ENCODE measurements around the gene MFAP5. TPM values are rescaled to one million over a fixed set of nuclear protein-coding genes. Genes with fewer than 3 reads are reported as not detected.
"Not testable (repeated sequence)": the region's sequence is repeated elsewhere in the genome, so short reads cannot be mapped to it uniquely, and the experiment has no call there.

Gene MFAP5
- total RNA-seq, 1 donor from 2014 or later = 6.6 TPM

DNA sequence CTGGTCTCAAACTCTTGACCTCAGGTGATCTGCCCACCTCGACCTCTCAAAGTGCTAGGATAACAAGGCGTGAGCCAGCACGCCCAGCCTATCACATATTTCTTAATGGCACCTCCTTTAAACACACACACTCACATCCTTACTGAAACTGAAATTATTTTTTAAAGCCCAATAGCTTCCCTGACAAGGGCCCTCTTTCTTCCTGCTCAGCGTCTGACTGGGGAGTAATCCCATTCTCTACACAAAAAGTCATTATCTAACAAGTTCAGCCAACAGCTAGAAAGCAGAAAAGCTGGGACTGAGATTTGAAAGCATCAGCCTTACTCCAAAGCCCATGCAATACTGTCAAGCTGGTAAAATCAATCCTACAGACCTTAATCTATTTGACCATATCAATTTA is 40.0 kb downstream of the MFAP5 start:
- no peak for FAIRE-seq
- DNase-seq (ENCODE audit: low read depth) = no peak
- TF ChIP-seq, protein P1, sequence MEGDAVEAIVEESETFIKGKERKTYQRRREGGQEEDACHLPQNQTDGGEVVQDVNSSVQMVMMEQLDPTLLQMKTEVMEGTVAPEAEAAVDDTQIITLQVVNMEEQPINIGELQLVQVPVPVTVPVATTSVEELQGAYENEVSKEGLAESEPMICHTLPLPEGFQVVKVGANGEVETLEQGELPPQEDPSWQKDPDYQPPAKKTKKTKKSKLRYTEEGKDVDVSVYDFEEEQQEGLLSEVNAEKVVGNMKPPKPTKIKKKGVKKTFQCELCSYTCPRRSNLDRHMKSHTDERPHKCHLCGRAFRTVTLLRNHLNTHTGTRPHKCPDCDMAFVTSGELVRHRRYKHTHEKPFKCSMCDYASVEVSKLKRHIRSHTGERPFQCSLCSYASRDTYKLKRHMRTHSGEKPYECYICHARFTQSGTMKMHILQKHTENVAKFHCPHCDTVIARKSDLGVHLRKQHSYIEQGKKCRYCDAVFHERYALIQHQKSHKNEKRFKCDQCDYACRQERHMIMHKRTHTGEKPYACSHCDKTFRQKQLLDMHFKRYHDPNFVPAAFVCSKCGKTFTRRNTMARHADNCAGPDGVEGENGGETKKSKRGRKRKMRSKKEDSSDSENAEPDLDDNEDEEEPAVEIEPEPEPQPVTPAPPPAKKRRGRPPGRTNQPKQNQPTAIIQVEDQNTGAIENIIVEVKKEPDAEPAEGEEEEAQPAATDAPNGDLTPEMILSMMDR (IDR thresholded peaks at IDR 0.05; ENCODE audit: insufficient read depth, low read length, severe bottlenecking) = no peak
- Histone ChIP-seq H3K36me3 (ENCODE audit: control insufficient read depth, insufficient read depth, low read length) (no peaks in the 10 kb centered on the region), H3K4me3 (ENCODE audit: low read depth, low read length) (no peak overlapping the region), H3K27me3 (ENCODE audit: control insufficient read depth, insufficient read depth, low read length) (no peaks in the 10 kb centered on the region)

DNA sequence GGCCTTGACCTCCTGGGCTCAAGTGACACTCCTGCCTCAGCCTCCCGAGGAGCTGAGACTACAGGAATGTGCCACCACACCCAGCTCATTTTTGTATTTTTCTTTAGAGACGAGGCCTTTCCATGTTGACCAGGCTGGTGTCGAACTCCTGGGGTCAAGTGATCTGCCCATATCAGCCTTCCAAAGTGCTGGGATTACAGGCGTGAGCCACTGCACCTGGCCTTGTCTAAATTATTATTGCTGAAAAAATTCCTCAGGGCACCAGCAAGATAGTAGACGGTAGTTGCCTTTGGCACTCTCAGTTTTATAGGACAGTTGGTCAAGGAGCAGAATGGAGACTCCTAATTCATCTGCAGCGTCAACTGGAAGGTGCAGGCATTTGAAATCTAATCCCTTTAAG is 47.4 kb downstream of the MFAP5 start:
- no peak for DNase-seq (ENCODE audit: low read depth)
- FAIRE-seq = no peak
- TF ChIP-seq, protein P1 (IDR thresholded peaks at IDR 0.05; ENCODE audit: insufficient read depth, low read length, severe bottlenecking) = no peak
- H3K4me3 ChIP-seq (ENCODE audit: low read depth, low read length) = no peak overlapping the region
- H3K27me3 ChIP-seq (ENCODE audit: control insufficient read depth, insufficient read depth, low read length) = no peaks in the 10 kb centered on the region
- H3K36me3 ChIP-seq (ENCODE audit: control insufficient read depth, insufficient read depth, low read length) = no peaks in the 10 kb centered on the region

DNA sequence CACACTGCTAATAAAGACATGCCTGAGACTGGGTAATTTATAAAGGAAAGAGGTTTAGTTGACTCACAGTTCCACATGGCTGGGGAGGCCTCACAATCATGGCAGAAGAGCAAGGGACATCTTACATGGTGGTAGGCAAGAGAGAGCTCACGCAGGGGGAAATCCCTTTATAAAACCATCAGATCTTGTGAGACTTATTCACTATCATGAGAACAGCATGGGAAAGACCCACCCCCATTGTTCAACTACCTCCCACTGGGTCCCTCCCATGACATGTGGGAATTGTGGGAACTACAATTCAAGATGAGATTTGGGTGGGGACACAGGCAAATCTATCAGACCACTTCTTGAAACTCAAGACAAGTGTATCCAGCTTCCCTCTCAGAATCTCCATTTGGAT is 48.7 kb downstream of the MFAP5 start:
- not testable (repeated sequence) for H3K4me3 ChIP-seq (ENCODE audit: low read depth, low read length); FAIRE-seq; DNase-seq (ENCODE audit: low read depth); H3K36me3 ChIP-seq (ENCODE audit: control insufficient read depth, insufficient read depth, low read length); H3K27me3 ChIP-seq (ENCODE audit: control insufficient read depth, insufficient read depth, low read length)

DNA sequence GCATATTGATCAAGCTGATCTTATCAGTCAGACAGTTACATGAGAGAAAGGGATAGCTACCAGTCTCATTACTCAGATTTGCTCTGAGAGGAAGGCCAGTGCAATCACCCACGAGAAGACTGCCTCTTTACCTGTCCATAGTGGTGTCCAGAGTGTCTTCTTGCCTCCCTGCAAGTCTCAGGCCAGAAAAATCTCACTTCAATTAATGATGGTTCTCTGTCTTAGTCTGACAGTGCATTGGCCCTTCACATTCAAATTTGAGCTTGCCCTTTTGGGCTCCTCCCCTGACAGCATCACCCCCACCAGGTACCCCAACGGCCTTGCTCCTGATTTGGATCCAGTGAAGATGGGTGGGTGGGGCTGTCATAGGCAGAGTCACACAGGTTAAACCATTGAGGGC is 50.0 kb downstream of the MFAP5 start, which contains the start of gene AICDA:
Gene AICDA, minus strand, starts transcription at position 231 of the 400 bp plus-strand sequence. Its CDS starts 92 bp downstream, at position 139.
- no peak within 1 kb of the TSS for H3K4me3 ChIP-seq (ENCODE audit: low read depth, low read length)
- H3K36me3 ChIP-seq (ENCODE audit: control insufficient read depth, insufficient read depth, low read length) = no peaks in the 10 kb centered on the region
- DNase-seq (ENCODE audit: low read depth) = no peak
- H3K27me3 ChIP-seq (ENCODE audit: control insufficient read depth, insufficient read depth, low read length) = no peaks in the 10 kb centered on the region
- no peak for FAIRE-seq
- TF ChIP-seq, protein P1 (IDR thresholded peaks at IDR 0.05; ENCODE audit: insufficient read depth, low read length, severe bottlenecking) = no peak

DNA sequence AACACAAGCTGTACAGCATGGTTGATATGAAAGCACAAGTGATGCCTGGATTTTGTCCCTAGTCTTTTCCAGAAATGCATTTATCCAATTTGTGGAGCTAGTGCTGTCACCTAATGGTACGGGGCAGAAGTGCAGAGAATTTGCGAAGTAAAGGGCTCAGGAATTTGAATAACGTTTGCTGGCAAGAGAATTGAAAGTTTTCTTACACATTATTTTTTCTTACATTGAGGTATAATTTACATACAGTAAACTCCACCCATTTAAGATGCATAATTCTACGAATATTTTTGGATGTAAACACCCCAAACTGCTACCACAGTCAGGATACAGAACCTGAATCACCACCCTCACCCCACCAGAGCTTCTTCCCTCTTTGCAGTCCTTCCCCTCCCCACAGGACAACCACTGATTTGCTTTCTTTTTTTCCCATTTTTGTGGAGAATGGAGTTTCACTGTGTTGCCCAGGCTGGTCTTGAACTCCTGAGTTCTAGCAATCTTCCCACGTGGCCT is 53.5 kb downstream of the MFAP5 start:
- TF ChIP-seq, protein P1 (IDR thresholded peaks at IDR 0.05; ENCODE audit: insufficient read depth, low read length, severe bottlenecking) = peak; percentile 71
- H3K4me3 ChIP-seq (ENCODE audit: low read depth, low read length) = no peak overlapping the region
- no peaks in the 10 kb centered on the region for H3K36me3 ChIP-seq (ENCODE audit: control insufficient read depth, insufficient read depth, low read length)
- no peaks in the 10 kb centered on the region for H3K27me3 ChIP-seq (ENCODE audit: control insufficient read depth, insufficient read depth, low read length)
- DNase-seq (ENCODE audit: low read depth) = peak; percentile 54
- FAIRE-seq = no peak

DNA sequence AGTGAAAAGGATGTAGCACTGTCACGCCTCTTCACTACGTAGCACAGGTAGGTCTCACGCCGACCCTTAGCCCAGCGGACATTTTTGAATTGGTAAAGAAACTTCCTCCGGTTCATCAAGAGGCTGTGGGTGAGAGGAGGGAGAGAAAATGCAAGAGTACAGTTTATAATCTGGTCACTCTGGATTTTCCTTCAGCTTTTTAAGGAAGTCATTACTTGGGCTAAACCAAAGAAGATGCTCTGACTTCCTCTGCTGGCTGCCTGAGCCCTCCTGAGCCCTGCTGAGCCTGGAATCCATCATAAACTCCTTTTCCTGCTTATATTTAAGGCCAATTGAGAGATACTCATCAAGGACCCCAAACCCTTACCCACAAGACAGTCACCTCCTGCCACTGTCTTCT is 55.7 kb downstream of the MFAP5 start:
- FAIRE-seq = no peak
- TF ChIP-seq, protein P1 (IDR thresholded peaks at IDR 0.05; ENCODE audit: insufficient read depth, low read length, severe bottlenecking) = no peak
- Histone ChIP-seq H3K4me3 (ENCODE audit: low read depth, low read length) (no peak overlapping the region), H3K27me3 (ENCODE audit: control insufficient read depth, insufficient read depth, low read length) (no peaks in the 10 kb centered on the region), H3K36me3 (ENCODE audit: control insufficient read depth, insufficient read depth, low read length) (no peaks in the 10 kb centered on the region)
- DNase-seq (ENCODE audit: low read depth) = no peak

Data from bronchial epithelial cell (primary cell).